Measurements from ENCODE around the gene KAT7.

- no peak for TF ChIP-seq CTCF (IDR thresholded peaks at IDR 0.05)
- no peak for TF ChIP-seq POLR2A (IDR thresholded peaks at IDR 0.05)
These were observed 32.3 kb downstream of the KAT7 start for GRCh38 chr17:49820773-49821172.
